GM21515 (cell line): ENCODE measurements around the gene SOX13.
"Not testable (repeated sequence)": the region's sequence is repeated elsewhere in the genome, so short reads cannot be mapped to it uniquely, and the experiment has no call there.

Experiments used
- ATAC-seq: cut with Tn5 transposase; IDR thresholded peaks from one replicate; pipeline ENCODE4 v1.9.1; 2021; ENCODE audit not compliant: unreplicated experiment

Gene SOX13

DNA sequence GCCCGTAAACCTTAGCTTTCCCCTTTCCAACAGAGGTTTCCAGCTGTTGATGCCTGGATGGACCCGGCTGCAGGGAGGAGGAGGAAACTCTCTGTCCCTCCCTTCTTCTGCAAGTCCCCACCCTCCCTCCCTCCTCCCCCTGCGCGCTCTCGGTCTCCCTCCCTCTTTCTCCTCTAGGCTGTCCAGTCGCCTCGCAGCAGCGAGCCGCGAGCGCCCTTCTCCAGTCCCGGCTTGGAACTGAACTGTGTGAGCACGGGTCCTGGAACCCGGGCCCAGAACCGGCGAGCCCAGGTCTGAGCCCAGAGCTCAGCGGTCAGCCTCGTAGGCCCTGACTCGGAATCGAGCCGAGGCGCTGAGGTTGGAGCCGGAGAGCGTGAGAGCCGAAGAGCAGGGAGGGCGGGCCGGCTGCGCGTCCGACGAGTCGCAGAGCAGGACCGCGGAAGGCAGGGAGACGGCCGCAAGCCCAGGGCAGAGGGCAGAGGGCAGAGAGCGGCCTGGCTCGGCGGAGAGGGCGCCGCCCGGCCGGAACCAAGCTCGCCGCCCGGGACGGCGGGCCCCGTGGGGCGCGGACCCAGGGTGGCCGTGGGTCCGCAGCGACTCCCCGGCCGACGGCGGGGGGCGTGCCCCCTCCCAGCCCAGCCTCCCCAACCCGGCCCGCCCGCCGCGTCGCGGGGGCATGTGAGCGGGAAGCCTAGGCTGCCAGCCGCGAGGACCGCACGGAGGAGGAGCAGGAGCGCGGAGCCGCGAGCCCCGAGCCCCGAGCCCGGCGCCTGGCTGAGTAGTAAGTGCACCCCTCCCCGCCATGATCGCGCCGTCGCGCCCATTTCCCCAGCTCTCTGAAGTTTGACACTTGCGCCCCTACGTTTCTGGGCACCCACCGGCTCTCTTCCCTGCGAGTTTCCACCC, at the start of gene SOX13:
Gene SOX13, plus strand, starts transcription at position 185 of the 906 bp plus-strand sequence. CDS start 39,801 bp downstream, outside the sequence.
- ATAC-seq, result no peak

GRCh38 chr1:204025917-204026707, 46.8 kb upstream of the SOX13 start:
- no peak for ATAC-seq

- no peak for ATAC-seq
Measured at GRCh38 chr1:204027446-204027845, 45.5 kb upstream of the SOX13 start.

GRCh38 chr1:204029016-204029415, 43.9 kb upstream of the SOX13 start:
- no peak for ATAC-seq

DNA sequence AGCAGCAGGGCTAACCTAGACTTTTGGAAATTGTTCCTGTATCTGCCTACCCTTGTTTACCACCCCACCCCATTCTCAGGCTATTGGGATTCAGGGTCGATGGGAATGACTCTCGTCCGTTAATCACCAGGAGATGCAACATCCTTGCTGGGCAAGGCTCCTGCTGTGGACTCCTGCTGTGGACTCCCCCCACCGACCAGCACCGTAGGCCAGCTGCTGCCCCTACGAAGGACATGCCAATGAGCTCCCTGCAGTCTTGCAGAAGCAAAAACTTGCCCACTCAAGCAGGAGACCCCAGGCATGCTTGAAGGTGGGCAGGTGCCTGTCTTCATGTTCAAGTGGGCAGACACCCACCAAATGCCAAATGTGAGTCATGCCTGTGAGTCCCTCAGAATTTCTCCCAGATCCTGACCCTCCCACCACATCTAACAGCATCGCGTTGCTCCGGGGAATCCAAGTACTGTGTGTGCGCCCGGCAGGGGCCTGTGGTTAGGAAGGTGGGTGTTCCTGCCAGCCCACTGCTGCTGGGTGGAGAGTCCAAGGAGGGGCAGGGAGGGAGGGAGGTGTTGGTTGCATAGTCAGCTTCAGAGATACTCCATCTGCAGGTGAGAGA, 41.7 kb upstream of the SOX13 start:
- no peak for ATAC-seq

DNA sequence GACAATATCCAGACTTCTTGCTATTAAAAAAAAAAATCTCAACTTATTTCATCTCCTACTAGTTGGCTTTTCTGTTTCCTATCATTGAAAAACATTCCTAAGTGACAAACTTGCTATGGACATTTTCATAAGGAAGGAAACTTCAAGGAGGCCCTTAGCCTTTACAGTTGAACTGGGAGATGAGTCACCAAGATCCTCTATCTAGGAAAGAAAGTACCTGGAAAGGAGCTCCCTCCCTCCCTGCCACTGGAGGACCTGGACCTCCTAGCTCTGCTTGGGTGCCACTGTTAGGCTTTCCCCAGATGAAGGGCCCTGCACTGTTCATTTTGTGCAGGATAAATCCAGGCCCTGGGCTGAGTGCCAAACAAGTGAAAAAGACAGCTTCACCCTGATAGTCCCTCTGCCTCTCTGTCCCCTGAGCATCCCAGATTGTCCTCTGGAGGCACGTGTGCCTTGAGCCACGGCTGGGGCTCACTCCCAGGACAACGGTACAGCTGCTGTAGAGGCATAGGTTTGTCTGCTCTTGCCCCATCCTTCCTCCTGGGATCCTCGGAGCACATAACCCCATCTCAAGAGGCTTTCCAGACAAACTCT, 40.2 kb upstream of the SOX13 start:
- ATAC-seq, result no peak

- ATAC-seq, result no peak
Measured at GRCh38 chr1:204033306-204033705, 39.6 kb upstream of the SOX13 start.

DNA sequence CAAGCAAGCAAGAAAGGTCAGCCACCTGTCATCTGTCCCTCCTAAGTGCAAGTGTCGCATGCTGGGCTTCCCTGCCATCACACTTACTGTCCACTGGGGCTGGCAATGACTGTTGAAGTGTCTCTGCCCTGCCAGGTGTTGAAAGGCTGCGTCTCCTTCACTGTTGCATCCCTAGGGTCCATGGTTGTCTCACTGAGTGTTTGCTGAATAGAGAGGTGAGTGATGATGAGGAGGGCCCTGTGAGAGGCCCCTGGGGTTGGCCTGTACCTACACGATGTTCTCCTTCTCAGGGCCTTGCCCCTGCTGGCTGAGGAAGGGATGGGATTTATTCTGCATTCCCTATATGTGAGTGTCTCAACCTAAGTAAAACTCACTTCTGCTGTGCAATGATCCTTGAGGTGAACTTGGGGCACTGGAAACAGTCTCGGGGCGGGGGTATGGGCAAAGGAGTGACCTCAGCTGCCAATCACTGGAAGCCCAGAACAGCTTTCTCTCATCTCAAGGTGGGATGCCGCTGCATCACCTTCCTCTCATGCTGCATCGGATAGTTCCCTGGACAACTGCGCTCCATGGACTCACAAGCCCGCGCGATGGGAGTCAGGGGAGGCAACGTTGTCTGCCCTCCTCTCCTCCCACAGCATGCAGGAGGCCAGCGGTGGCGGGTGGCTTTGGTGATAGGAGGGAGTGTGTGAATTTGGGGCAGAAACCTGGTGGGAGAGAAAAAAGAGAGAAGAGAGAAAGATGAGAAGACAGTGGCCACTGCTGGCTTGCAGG, 35.8 kb upstream of the SOX13 start:
- ATAC-seq, result no peak

DNA sequence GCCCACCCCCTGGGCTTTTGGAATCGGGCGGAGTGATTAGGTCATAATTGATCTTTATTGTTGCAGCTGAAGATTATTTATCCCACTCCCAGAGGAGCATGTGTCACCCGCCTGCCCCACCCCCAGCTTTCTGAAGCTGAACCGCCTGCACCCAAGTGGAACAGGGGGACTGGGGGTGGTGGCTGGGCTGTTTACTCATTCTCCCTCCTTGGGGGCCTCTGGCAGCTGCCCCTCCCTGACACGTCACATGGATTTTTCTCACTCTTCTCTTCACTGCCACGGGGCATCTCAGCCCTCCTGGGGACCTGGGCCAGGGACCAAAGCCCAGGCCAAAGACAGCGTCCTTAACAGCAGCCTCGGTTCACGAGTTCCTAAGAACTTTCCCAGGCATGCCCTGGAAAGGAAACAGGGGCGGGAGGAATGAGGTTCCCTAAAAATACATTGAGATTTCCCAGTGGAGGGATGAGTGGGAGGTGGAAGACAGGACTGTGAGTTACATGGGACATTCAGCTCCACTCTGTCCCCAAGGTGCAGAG, 31.6 kb upstream of the SOX13 start:
- ATAC-seq, result no peak

DNA sequence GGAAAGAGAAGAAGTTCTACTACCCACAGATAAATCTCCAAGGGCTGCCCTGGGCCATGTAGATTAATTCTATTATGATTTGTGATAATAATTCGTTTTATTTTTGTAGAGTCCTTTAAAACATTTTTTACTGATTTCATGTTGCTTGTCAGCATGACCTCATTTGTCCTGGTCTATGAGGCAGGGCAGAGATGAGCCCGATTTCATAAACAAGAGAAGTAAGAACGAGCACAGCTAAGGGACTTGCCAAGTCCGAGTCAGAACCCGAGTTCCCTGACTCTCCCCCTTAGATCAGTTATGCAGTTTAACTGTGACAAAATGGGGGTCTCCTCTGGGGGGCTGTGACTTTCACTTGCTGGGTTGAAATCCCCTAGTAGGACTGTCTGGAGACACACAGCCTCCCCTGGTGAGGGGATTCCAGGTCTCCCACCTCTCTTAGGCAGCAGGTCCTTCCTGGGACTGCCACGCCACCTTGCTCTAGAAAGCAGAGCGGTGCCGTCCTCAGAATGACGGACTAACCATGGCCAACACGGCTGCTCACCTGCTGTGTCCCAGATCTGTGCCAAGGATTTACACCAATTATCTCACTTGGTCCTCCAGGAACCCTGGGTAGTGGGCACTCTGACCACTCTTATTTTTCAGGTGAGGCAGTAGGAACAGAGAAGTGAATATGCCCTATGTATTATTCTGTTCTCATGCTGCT, 31.0 kb upstream of the SOX13 start:
- ATAC-seq, result no peak

DNA sequence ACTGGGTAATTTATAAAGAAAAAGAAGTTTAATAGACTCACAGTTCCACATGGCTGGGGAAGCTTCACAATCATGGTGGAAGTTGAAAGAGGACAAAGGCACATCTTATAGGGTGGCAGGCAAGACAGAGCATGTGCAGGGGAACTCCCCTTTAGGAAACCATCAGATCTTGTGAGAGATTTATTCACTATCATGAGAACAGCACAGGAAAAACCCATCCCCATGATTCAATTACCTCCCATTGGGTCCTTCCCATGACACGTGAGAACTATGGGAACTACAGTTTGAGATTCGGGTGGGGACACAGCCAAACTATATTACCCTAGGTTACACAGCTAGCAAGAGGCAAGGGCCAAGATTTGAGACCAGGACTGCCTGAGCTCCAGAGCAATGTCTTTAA, 30.4 kb upstream of the SOX13 start:
- ATAC-seq, result no peak

DNA sequence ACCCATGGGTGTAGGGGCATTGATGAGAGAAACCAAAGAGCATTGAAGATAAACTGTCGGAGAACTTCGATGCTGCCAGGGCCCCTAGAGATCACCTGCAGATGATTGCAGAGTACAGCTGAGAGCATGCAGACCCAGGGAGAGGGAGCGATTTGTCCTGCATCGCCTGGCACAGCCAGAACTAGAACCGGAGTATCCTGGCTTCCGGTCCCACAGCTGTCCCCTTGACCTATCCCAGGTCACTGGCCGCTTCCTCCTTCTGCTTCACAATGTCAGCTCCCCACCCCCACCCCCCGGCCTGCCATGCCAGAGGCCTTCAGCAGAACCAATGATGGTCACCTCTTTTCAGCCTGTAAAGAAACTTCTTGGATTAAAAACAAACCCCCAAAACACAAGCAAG, 29.2 kb upstream of the SOX13 start:
- no peak for ATAC-seq

- no peak for ATAC-seq
Measured at GRCh38 chr1:204044448-204044847, 28.5 kb upstream of the SOX13 start.

GRCh38 chr1:204045430-204045829, 27.5 kb upstream of the SOX13 start:
- no peak for ATAC-seq

GRCh38 chr1:204046346-204046745, 26.6 kb upstream of the SOX13 start:
- no peak for ATAC-seq

DNA sequence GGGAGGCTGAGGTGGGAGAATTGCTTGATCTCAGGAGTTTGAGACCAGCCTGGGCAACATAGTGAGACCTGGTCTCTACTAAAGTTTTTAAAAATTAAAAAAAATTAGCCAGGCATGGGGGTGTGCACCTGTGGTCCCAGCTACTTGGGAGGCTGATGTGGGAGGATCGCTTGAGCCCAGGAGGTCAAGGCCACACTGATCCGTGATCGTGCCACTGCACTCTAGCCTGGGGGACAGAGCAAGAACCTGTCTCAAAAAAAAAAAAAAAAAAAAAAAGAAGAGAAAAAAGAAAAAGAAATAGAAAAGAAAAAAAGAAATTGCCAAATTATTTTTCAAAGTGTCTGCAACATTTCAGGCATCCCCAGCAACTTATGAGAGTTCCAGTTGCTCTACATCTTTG, 24.1 kb upstream of the SOX13 start:
- ATAC-seq, result not testable (repeated sequence)

- no peak for ATAC-seq
Measured at GRCh38 chr1:204051258-204051657, 21.7 kb upstream of the SOX13 start.

DNA sequence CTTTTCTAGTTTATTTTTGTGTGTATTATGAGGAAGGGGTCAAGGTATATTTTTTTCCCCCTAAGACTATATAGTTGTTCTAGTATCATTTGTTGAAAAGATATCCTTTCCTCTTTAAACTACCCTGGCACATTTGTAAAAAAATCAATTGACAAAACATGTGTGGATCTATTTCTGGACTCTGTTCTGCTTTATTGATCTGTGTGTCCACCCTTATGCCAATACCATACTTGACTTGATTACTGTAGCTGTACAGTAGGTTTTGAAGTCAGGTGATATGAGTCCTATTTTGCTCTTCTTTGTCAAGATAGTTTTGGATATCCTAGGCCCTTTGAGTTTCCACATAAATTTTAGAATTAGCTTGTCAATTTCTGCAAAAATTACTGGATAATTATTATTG, 21.2 kb upstream of the SOX13 start:
- ATAC-seq, result no peak

- no peak for ATAC-seq
Measured at GRCh38 chr1:204053893-204054292, 19.0 kb upstream of the SOX13 start.

DNA sequence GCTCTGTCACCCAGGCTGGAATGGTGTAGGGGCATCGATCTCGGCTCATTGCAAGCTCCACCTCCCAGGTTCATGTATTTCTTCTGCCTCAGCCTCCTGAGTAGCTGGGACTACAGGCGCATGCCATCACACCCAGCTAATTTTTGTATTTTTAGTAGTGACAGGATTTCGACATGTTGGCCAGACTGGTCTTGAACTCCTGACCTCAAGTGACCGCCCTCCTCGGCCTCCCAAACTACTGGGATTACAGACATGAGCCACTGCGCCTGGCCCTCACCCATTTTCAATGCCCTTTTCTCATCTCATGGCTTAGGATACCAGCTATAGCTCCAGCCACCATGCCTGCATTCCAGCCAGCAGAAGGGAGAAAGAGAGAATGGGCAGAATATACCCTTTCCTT, 12.9 kb upstream of the SOX13 start:
- no peak for ATAC-seq
